GM12873 (cell line): ENCODE data around the gene ADAMTS2.

Experiments
- TF ChIP-seq, protein P1 (sequence below): IDR thresholded peaks from 2 replicates; pipeline ENCODE4 v1.5.1; 2012; ENCODE audit warnings: low read depth, mild to moderate bottlenecking, moderate library complexity, low read length, control low read depth; ENCODE audit not compliant: insufficient read depth; ENCODE audit errors: missing control alignments

ADAMTS2 gene

DNA sequence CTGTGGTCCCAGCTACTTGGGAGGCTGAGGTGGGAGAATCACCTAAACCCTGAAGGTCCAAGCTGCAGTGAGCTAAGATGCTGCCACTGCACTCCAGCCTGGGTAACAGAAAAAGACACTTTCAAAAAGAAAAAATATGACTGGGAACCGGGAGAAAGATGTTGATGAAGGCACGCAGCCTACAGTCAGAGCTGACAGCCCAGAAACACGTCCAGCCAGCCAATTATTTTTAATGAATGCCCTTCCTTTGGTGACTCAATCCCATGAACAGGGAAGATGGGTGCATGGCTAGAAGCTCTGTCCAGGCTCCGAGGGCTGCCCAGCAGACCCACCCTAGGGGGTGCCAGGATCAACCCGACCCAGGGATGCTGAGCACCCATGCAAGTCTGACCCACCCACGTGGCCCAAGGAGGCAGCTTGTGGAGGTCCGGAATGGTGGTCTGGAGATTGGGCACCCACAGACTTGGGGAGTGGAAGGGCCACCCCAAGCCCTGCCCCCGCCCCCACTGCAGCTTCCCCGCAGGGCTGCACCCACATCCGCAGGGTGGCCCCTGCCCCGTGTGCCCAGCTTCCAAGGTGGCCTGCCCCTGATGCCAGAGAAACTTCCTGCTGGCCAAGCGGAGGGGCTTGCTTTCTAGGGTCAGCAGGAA is 51.0 kb downstream of the ADAMTS2 start:
- TF ChIP-seq, protein P1, sequence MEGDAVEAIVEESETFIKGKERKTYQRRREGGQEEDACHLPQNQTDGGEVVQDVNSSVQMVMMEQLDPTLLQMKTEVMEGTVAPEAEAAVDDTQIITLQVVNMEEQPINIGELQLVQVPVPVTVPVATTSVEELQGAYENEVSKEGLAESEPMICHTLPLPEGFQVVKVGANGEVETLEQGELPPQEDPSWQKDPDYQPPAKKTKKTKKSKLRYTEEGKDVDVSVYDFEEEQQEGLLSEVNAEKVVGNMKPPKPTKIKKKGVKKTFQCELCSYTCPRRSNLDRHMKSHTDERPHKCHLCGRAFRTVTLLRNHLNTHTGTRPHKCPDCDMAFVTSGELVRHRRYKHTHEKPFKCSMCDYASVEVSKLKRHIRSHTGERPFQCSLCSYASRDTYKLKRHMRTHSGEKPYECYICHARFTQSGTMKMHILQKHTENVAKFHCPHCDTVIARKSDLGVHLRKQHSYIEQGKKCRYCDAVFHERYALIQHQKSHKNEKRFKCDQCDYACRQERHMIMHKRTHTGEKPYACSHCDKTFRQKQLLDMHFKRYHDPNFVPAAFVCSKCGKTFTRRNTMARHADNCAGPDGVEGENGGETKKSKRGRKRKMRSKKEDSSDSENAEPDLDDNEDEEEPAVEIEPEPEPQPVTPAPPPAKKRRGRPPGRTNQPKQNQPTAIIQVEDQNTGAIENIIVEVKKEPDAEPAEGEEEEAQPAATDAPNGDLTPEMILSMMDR, result no peak

DNA sequence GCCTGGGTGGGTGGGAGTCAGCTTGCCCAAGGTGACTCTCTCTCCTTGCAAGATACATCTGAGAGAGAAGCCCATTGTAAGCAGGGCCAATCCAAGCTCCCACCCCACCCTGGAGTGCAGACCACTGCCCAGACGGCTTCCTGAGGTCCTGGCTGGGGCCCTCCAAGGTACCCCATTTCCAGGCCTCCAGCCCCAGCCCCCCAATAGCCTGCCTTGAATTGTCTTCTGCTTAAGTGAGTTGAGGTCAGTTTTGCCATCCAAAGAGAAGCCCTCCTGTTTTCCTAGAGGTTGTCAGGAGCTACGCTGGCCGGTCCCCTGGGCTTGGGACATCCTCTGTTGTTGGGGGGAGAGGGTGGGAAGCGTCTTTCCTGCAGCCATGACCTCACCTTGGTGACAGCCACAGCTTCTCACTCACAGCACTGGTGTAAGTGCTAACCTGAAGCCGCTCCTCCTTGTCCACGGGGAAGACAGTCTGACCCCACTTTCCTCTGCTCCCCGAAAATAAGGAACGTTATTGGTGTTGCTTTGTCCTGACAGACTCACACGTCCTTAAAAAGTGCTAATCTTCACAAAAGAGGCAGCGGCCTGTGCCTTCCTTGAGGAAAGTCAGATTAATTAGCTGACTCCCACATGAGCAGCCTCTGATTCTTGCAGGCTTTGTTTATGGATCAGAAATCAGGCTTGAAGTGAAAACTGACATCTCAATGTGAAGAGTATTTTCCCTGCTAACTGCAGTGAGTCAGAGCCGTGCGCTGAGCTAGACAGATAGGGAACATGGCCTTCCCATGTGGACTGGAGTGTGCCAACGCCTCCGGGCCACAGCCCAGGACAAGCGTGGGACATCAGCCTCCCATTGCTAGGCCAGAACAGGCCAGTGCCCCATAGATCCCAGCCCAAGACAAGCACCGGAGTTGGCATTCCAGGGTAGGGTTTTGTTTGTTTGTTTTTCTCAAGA is 52.3 kb downstream of the ADAMTS2 start:
- TF ChIP-seq, protein P1, result no peak

DNA sequence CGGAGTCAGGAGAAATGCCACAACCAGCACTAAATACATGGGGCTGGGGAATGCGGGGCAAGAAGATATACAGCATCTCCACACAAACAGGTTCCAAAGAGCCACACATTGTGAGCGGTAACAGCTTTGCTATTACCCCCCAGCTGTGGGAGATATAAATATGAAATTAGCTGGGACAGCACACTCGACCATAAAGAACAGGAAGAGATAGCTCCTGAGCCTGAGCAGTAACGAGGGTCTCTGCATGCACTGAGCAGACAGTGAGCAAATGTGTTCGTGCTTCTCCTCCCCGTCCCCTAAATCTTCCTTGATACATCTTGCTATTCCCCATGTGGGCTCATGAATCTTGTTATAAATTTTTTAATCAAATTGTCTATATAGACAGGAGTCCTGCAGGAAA is 53.1 kb downstream of the ADAMTS2 start:
- TF ChIP-seq, protein P1, result no peak

DNA sequence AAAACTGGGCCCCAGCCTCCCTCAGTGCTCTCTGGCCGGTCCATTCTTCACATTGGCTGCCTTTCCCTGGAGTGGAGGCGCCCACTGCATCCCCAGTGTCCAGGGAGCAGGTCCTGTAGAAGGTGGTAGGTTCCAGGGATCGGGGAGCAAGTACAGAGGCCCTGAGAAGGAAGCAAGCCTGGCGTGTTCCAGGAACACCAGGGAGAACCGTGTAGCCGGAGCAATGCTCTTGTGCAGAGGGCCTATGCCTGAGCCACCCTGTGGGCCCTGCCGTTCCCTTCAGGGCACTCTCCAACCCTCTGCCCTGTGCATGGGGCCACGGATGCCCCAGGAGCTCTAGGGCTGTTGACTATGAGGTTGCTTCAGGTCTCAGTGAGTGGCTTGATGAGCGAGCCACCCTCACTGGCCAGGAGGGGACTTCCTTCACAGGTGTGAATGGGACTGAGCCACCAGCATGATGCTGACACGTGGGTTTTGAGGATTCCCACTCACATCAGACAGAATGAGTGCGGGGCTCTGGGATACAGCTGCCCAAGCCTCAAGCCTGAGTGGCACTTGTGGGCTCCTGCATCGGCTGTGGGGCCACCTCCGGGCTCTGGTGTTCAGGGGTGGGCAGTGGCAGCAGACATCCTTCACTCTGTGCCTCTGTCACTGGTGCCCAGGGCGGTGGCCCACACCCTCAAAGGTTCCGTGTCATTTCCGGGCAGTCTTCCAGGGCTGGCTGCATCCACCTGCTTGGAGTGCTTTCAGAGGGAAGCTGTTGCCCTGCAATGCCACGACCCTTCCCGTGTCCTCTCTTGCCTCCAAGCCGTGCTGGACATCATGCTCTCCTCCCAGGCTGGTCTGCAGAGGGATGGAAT is 54.4 kb downstream of the ADAMTS2 start:
- TF ChIP-seq, protein P1, result no peak

DNA sequence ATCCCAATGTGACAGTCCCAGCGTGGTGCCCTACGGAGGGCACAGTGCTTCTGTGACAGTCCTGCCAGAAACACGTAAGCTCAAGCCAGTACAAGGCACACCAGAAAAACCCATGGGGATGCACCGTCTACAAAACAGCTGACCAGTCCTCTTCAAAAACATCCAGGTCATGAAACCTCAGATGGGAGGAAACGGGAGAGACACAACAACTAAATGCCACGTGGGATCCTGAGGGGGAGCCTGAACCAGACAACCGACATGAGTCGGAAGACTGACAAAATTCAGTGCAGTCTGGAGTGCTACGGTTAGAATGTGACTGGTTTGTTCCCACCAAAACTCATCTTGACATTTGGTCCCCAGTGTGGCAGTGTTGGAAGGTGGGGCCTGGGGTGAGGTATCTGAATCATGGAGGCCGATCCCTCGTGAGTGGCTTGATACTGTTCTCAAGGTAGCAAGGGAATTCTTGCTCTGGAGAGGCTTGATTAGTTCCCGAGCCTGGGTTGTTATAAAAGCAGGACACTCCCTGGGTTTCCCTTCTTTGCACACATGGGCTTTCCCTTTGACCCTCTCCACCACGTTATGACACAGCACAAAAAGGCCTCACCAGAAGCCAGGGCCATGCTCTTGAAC is 55.4 kb downstream of the ADAMTS2 start:
- TF ChIP-seq, protein P1, result no peak

DNA sequence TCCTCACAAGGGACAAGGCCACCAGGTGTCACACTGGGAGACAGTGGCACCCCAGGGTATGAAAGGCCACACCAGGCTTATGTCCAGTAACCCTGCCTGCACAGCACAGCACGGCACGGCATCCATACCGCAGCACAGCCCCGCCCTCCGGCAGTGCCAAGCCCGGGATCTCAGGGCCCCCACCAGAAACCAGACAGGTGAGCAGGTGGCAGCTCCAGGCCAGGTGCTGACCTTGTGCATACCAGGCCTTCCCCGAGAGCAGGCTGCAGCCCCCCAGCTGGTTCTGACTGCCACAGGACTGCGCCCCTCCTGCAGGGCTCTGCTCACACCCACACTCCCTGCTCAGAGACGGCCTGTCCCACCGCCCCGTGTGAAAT is 56.5 kb downstream of the ADAMTS2 start:
- TF ChIP-seq, protein P1, result no peak
